Measurements from ENCODE around the gene SYT7.
A peak's percentile ranks its signal among the peaks of the same experiment; 100 is the strongest.

The SYT7 gene

DNA sequence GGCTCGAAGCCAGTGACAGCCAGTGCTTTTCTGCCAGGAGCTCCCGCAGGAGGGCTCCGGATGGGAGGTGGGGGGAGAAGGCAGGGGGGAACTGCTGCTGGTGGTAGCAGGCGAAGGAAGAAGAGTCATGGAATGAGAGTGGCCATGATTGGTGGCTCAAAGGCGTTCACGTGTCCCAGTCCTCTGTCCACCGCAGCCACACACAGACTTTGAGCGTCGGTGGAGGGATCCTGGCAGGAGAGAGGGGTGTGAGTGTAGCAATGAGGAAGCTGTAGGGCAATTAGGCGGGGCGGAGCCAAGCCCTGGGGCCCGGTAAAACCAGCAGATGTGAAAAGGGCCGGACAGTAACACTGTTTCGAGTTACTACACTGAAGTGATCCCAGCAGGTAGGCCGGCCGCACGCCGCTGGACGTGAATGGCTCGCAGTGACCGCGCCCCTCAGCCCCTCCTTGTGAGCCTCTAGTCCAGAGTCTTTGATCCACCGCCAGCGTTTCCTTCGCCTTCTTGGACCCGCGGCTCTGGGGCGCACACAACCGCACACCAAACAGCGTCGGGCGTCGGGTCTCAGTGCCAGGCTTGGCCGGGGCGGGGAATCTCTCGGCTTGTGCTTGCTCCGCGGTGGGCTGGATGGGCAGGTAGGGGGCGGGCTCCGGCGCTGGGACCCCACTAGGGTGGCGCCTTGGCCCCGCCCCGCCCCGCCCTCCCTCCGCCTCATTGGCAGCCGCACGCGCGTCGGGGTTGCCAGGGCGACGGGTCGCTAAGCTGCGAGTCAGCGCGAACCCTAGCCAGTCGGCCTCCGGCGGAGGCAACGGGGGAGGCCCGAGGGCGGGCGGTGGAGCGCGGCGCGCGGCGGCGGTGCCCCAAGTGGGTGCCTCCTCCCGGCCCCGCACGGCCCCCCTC is 72.7 kb downstream of the SYT7 start, which contains the start of gene LRRC10B:
Gene LRRC10B (plus strand): TSS at position 788 of the 900 bp plus-strand sequence. CDS start 250 bp downstream, outside the sequence.
- no peak within 1 kb of the TSS for H2AK5ac ChIP-seq (ENCODE audit: low read length)
- no peak within 1 kb of the TSS for H2BK120ac ChIP-seq (ENCODE audit: insufficient read depth, low read length, poor library complexity)
- no peak within 1 kb of the TSS for H2BK5ac ChIP-seq (ENCODE audit: low read depth, low read length, poor library complexity)
- no peaks in the 10 kb centered on the region for H3K9me3 ChIP-seq (ENCODE audit: insufficient read depth, low read depth, low read length)
- peak within 1 kb of the TSS; percentile 75 for H3K4me2 ChIP-seq (ENCODE audit: low read length)
- peak; percentile 30 to 44 for DNase-seq
- H3K14ac ChIP-seq (ENCODE audit: low read length) = peak within 1 kb of the TSS; percentile 26
- no peak within 1 kb of the TSS for H4K91ac ChIP-seq (ENCODE audit: low read depth, low read length)
- no peak within 1 kb of the TSS for H3K27ac ChIP-seq (ENCODE audit: low read depth, low read length)
- H3K9ac ChIP-seq (ENCODE audit: low read length) = no peak within 1 kb of the TSS
- H3K23ac ChIP-seq (ENCODE audit: low read length) = no peak within 1 kb of the TSS
- H3K79me2 ChIP-seq (ENCODE audit: control insufficient read depth, insufficient read depth, low read length, poor library complexity) = peaks cover 5% of the 10 kb centered on the region
- H4K12ac ChIP-seq (ENCODE audit: low read depth, low read length) = peak within 1 kb of the TSS; percentile 20
- H4K8ac ChIP-seq (ENCODE audit: low read depth, low read length) = peak within 1 kb of the TSS; percentile 23
- H3K27me3 ChIP-seq (ENCODE audit: insufficient read depth, low read length) = peaks cover 24% of the 10 kb centered on the region
- no peak within 1 kb of the TSS for H3K4ac ChIP-seq (ENCODE audit: low read depth, low read length)
- peaks cover 12% of the 10 kb centered on the region for H3K79me1 ChIP-seq (ENCODE audit: low read length)
- no CpG with 5 or more reads among the region's 74 CpGs for WGBS (ENCODE audit: extremely low coverage, insufficient coverage, insufficient read length)
- H2BK12ac ChIP-seq (ENCODE audit: low read length) = no peak within 1 kb of the TSS
- H2AFZ ChIP-seq (ENCODE audit: insufficient read depth, low read length, poor library complexity) = peak within 1 kb of the TSS; percentile 74
- no peaks in the 10 kb centered on the region for H3K36me3 ChIP-seq (ENCODE audit: control insufficient read depth in 1 of 2, insufficient read depth in 2 of 2, low read length in 2 of 2)
- H3K4me1 ChIP-seq (ENCODE audit: control insufficient read depth in 1 of 2, insufficient read depth in 2 of 2, low read length in 2 of 2) = peaks cover 32 to 35% of the 10 kb centered on the region in 2 experiments
- H3K4me3 ChIP-seq (ENCODE audit: low read depth, low read length) = peak within 1 kb of the TSS; percentile 47
- H3K18ac ChIP-seq (ENCODE audit: low read length) = no peak within 1 kb of the TSS

DNA sequence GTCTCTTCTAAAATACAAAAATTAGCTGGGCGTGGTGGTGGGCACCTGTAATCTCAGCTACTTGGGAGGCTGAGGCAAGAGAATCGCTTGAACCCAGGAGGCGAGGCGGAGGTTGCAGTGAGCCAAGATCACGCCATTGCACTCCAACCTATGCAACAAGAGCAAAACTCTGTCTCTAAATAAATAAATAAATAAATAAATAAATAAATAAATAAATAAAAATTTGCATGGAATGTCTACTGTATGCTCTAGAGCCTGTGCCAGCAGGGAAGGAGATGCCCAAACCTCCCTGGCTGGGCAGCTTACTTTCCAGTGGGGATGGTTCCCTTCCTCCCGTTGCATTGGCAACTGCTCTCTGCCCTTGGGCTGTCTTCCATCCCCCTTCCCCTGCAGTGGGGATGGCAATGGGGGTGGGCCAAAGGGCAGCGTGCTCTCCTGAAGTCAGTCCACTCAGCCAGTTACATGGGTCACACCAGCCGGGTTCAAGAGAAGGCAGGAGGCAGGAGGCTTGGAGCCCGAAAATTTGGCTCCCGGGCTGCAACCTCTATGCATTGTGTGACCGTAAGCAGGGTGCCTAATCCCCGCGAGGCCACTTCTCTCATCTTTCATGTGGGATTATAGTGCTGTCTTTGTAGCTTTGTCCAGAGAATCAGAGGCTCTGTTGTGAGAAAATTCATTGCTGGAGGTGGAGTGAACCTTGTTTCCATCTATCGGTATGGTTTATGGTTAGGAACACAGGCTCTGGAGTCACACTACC is 73.7 kb downstream of the SYT7 start:
- no peak overlapping the region for H2AK5ac ChIP-seq (ENCODE audit: low read length)
- H3K27ac ChIP-seq (ENCODE audit: low read depth, low read length) = no peak overlapping the region
- no peak overlapping the region for H3K14ac ChIP-seq (ENCODE audit: low read length)
- no peak overlapping the region for H3K18ac ChIP-seq (ENCODE audit: low read length)
- H3K9me3 ChIP-seq (ENCODE audit: insufficient read depth, low read depth, low read length) = no peaks in the 10 kb centered on the region
- no CpG with 5 or more reads among the region's 14 CpGs for WGBS (ENCODE audit: extremely low coverage, insufficient coverage, insufficient read length)
- no peak overlapping the region for H3K4ac ChIP-seq (ENCODE audit: low read depth, low read length)
- no peak overlapping the region for H4K91ac ChIP-seq (ENCODE audit: low read depth, low read length)
- no peak overlapping the region for H3K9ac ChIP-seq (ENCODE audit: low read length)
- H3K23ac ChIP-seq (ENCODE audit: low read length) = no peak overlapping the region
- H4K12ac ChIP-seq (ENCODE audit: low read depth, low read length) = no peak overlapping the region
- H3K4me1 ChIP-seq (ENCODE audit: control insufficient read depth in 1 of 2, insufficient read depth in 2 of 2, low read length in 2 of 2) = peaks cover 22 to 28% of the 10 kb centered on the region in 2 experiments
- H2BK120ac ChIP-seq (ENCODE audit: insufficient read depth, low read length, poor library complexity) = no peak overlapping the region
- H3K79me1 ChIP-seq (ENCODE audit: low read length) = peaks cover 3% of the 10 kb centered on the region
- H2BK5ac ChIP-seq (ENCODE audit: low read depth, low read length, poor library complexity) = no peak overlapping the region
- peaks cover 24% of the 10 kb centered on the region for H3K27me3 ChIP-seq (ENCODE audit: insufficient read depth, low read length)
- H3K79me2 ChIP-seq (ENCODE audit: control insufficient read depth, insufficient read depth, low read length, poor library complexity) = no peaks in the 10 kb centered on the region
- no peak overlapping the region for H3K4me3 ChIP-seq (ENCODE audit: low read depth, low read length)
- H3K36me3 ChIP-seq (ENCODE audit: control insufficient read depth in 1 of 2, insufficient read depth in 2 of 2, low read length in 2 of 2) = no peaks in the 10 kb centered on the region
- H3K4me2 ChIP-seq (ENCODE audit: low read length) = no peak overlapping the region
- H2BK12ac ChIP-seq (ENCODE audit: low read length) = no peak overlapping the region
- H2AFZ ChIP-seq (ENCODE audit: insufficient read depth, low read length, poor library complexity) = no peak overlapping the region
- H4K8ac ChIP-seq (ENCODE audit: low read depth, low read length) = no peak overlapping the region
- DNase-seq = no peak

DNA sequence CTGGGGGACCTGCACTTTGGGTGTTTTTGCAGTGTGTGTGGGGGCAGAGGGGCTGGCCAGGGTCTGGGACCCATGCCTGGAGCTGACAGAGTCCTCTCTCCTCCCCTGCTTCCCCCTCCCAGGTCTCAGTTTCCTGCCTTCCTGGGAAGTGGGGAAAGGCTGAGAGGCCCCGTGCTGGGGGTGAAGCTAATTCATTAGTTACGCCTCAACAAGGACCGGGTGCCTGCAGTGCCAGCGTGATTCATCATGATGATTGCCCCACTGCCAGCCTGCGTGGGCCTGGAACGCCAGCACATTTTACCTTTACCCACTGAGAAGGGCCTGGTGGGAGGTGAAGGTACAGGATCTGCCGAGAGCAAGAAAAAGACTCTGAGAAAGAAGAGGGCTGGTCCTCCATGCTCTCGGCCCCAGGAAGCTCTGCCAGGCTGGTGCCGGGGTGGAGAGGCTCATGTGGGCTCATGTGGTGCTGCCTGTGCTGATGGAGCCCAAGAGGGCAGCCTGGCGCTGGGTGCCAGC is 75.2 kb downstream of the SYT7 start:
- no peak overlapping the region for H2AFZ ChIP-seq (ENCODE audit: insufficient read depth, low read length, poor library complexity)
- H3K14ac ChIP-seq (ENCODE audit: low read length) = no peak overlapping the region
- H3K27me3 ChIP-seq (ENCODE audit: insufficient read depth, low read length) = peaks cover 24% of the 10 kb centered on the region
- no peak overlapping the region for H3K23ac ChIP-seq (ENCODE audit: low read length)
- no peak overlapping the region for H3K9ac ChIP-seq (ENCODE audit: low read length)
- H4K8ac ChIP-seq (ENCODE audit: low read depth, low read length) = no peak overlapping the region
- H3K79me1 ChIP-seq (ENCODE audit: low read length) = peaks cover 3% of the 10 kb centered on the region
- no peak overlapping the region for H3K4me2 ChIP-seq (ENCODE audit: low read length)
- H4K91ac ChIP-seq (ENCODE audit: low read depth, low read length) = no peak overlapping the region
- WGBS (ENCODE audit: extremely low coverage, insufficient coverage, insufficient read length) = no CpG with 5 or more reads among the region's 10 CpGs
- no peak overlapping the region for H4K12ac ChIP-seq (ENCODE audit: low read depth, low read length)
- H2BK12ac ChIP-seq (ENCODE audit: low read length) = no peak overlapping the region
- no peak overlapping the region for H3K27ac ChIP-seq (ENCODE audit: low read depth, low read length)
- no peak overlapping the region for H2BK5ac ChIP-seq (ENCODE audit: low read depth, low read length, poor library complexity)
- H2BK120ac ChIP-seq (ENCODE audit: insufficient read depth, low read length, poor library complexity) = no peak overlapping the region
- H3K4me1 ChIP-seq (ENCODE audit: control insufficient read depth in 1 of 2, insufficient read depth in 2 of 2, low read length in 2 of 2) = peaks cover 15 to 21% of the 10 kb centered on the region in 2 experiments
- H3K79me2 ChIP-seq (ENCODE audit: control insufficient read depth, insufficient read depth, low read length, poor library complexity) = no peaks in the 10 kb centered on the region
- H3K4ac ChIP-seq (ENCODE audit: low read depth, low read length) = no peak overlapping the region
- H3K18ac ChIP-seq (ENCODE audit: low read length) = no peak overlapping the region
- no peak overlapping the region for H2AK5ac ChIP-seq (ENCODE audit: low read length)
- H3K4me3 ChIP-seq (ENCODE audit: low read depth, low read length) = no peak overlapping the region
- no peaks in the 10 kb centered on the region for H3K9me3 ChIP-seq (ENCODE audit: insufficient read depth, low read depth, low read length)
- no peak for DNase-seq
- H3K36me3 ChIP-seq (ENCODE audit: control insufficient read depth in 1 of 2, insufficient read depth in 2 of 2, low read length in 2 of 2) = no peaks in the 10 kb centered on the region

DNA sequence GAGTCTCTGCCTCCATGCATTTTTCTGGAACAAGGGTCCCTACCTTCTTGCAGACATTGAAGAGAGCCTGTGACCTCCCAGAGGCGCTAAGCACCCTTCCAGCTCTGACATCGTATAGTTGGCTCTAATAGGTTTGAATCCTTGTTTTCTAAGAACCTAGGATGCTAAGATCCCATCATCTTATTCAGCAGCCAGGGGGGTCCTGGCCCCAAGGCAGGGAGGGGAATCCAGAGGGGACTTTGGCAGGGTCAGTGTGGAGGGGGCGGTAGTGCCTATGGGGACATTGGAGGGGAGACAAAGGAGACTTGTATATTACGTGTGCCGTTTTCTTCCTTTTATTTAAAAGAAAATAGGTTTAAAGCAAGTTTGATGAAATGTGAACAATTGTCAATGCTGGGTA is 75.8 kb downstream of the SYT7 start:
- Histone ChIP-seq H3K9me3 (ENCODE audit: insufficient read depth, low read depth, low read length) (no peaks in the 10 kb centered on the region), H3K4me3 (ENCODE audit: low read depth, low read length) (no peak overlapping the region), H2BK12ac (ENCODE audit: low read length) (no peak overlapping the region), H3K36me3 (ENCODE audit: control insufficient read depth in 1 of 2, insufficient read depth in 2 of 2, low read length in 2 of 2) (no peaks in the 10 kb centered on the region), H2BK5ac (ENCODE audit: low read depth, low read length, poor library complexity) (no peak overlapping the region), H4K91ac (ENCODE audit: low read depth, low read length) (no peak overlapping the region), H4K8ac (ENCODE audit: low read depth, low read length) (no peak overlapping the region), H2AK5ac (ENCODE audit: low read length) (no peak overlapping the region), H3K23ac (ENCODE audit: low read length) (no peak overlapping the region), H3K4ac (ENCODE audit: low read depth, low read length) (no peak overlapping the region), H3K4me1 (ENCODE audit: control insufficient read depth in 1 of 2, insufficient read depth in 2 of 2, low read length in 2 of 2) (peaks cover 13 to 21% of the 10 kb centered on the region in 2 experiments), H3K4me2 (ENCODE audit: low read length) (no peak overlapping the region), H2AFZ (ENCODE audit: insufficient read depth, low read length, poor library complexity) (no peak overlapping the region), H3K27me3 (ENCODE audit: insufficient read depth, low read length) (peaks cover 24% of the 10 kb centered on the region), H3K9ac (ENCODE audit: low read length) (no peak overlapping the region), H2BK120ac (ENCODE audit: insufficient read depth, low read length, poor library complexity) (no peak overlapping the region), H3K79me1 (ENCODE audit: low read length) (peaks cover 3% of the 10 kb centered on the region), H4K12ac (ENCODE audit: low read depth, low read length) (no peak overlapping the region), H3K18ac (ENCODE audit: low read length) (no peak overlapping the region), H3K14ac (ENCODE audit: low read length) (no peak overlapping the region), H3K79me2 (ENCODE audit: control insufficient read depth, insufficient read depth, low read length, poor library complexity) (no peaks in the 10 kb centered on the region), H3K27ac (ENCODE audit: low read depth, low read length) (no peak overlapping the region)
- no peak for DNase-seq
- no CpG with 5 or more reads among the region's 5 CpGs for WGBS (ENCODE audit: extremely low coverage, insufficient coverage, insufficient read length)

Data from trophoblast cell (in vitro differentiated cells and primary cell).